Astrocyte (in vitro differentiated cells and primary cell): ENCODE data around the gene KCNK2. TPM values are rescaled to one million over a fixed set of nuclear protein-coding genes. Genes with fewer than 3 reads are reported as not detected.
A peak's percentile ranks its signal among the peaks of the same experiment; 100 is the strongest.

Experiments used
- DNase-seq: peaks from one replicate; pipeline ENCODE4 v3.0.0-alpha.2; 2010; ENCODE audit warnings: low read depth
- FAIRE-seq: peaks from 2 replicates; lab custom pipeline; 2011; peaks lifted over from hg19 to GRCh38; lab: Jason Lieb, UNC
- H2AFZ ChIP-seq: 2 replicates; pipeline ENCODE4 v1.6.0; 2012; ENCODE audit warnings: low read depth, low read length, inconsistent platforms
- H3K27ac ChIP-seq: 2 replicates; pipeline ENCODE4 v1.5.1; 2011; ENCODE audit warnings: low read depth, low read length, inconsistent platforms
- H3K27me3 ChIP-seq: 2 replicates; pipeline ENCODE4 v1.6.0; 2011; ENCODE audit warnings: low read length, inconsistent platforms; ENCODE audit not compliant: insufficient read depth
- H3K36me3 ChIP-seq: 2 replicates; pipeline ENCODE4 v1.5.1; 2011; ENCODE audit warnings: low read length, inconsistent platforms; ENCODE audit not compliant: insufficient read depth
- H3K4me1 ChIP-seq: 2 replicates; pipeline ENCODE4 v1.5.1; 2011; ENCODE audit warnings: low read length, inconsistent platforms; ENCODE audit not compliant: insufficient read depth
- H3K4me2 ChIP-seq: 2 replicates; pipeline ENCODE4 v1.6.0; 2012; ENCODE audit warnings: low read length, inconsistent platforms
- H3K4me3 ChIP-seq: 2 replicates; pipeline ENCODE4 v1.5.1; 2011; ENCODE audit warnings: low read depth, mild to moderate bottlenecking, low read length, inconsistent platforms; ENCODE audit not compliant: insufficient read depth
- H3K79me2 ChIP-seq: 2 replicates; pipeline ENCODE4 v1.6.0; 2012; ENCODE audit warnings: mild to moderate bottlenecking, low read length, inconsistent platforms; ENCODE audit not compliant: insufficient read depth
- H3K9ac ChIP-seq: 2 replicates; pipeline ENCODE4 v1.6.0; 2012; ENCODE audit warnings: mild to moderate bottlenecking, low read length, inconsistent platforms
- H3K9me3 ChIP-seq: 2 replicates; pipeline ENCODE4 v1.5.1; 2012; ENCODE audit warnings: low read depth, mild to moderate bottlenecking, low read length, inconsistent platforms; ENCODE audit not compliant: insufficient read depth
- H4K20me1 ChIP-seq: 2 replicates; pipeline ENCODE4 v1.6.0; 2012; ENCODE audit warnings: low read length, inconsistent platforms; ENCODE audit not compliant: insufficient read depth
- H3K27ac Mint-ChIP-seq: one replicate; pipeline ENCODE4 v1.8.0; 2021; ENCODE audit warnings: mild to moderate bottlenecking, mixed read lengths; ENCODE audit not compliant: unreplicated experiment
- H3K27me3 Mint-ChIP-seq: one replicate; pipeline ENCODE4 v1.8.0; 2021; ENCODE audit warnings: low read depth, mixed read lengths; ENCODE audit not compliant: unreplicated experiment
- H3K36me3 Mint-ChIP-seq: one replicate; pipeline ENCODE4 v1.8.0; 2021; ENCODE audit warnings: low read depth, mixed read lengths; ENCODE audit not compliant: unreplicated experiment
- H3K4me1 Mint-ChIP-seq: one replicate; pipeline ENCODE4 v1.8.0; 2021; ENCODE audit warnings: low read depth, mixed read lengths; ENCODE audit not compliant: unreplicated experiment
- H3K4me3 Mint-ChIP-seq: one replicate; pipeline ENCODE4 v1.8.0; 2021; ENCODE audit warnings: mild to moderate bottlenecking, moderate library complexity, mixed read lengths; ENCODE audit not compliant: unreplicated experiment
- H3K9me3 Mint-ChIP-seq: one replicate; pipeline ENCODE4 v1.8.0; 2021; ENCODE audit warnings: mild to moderate bottlenecking, mixed read lengths; ENCODE audit not compliant: unreplicated experiment
- CTCF ChIP-seq: IDR thresholded peaks from 2 replicates; pipeline ENCODE4 v1.5.1; 2011; ENCODE audit warnings: low read depth, mild to moderate bottlenecking, inconsistent platforms, low read length, moderate library complexity; ENCODE audit not compliant: insufficient read depth
- EZH2 ChIP-seq: IDR thresholded peaks from 2 replicates; pipeline ENCODE4 v1.6.1; 2012; ENCODE audit warnings: mild to moderate bottlenecking, low read length, inconsistent platforms; ENCODE audit not compliant: insufficient read depth
- total RNA-seq: library from RNA; stranded (reverse); gene quantifications from 2 replicates; pipeline ENCODE4 v1.2.1, GENCODE V29; 2021

Gene KCNK2
- total RNA-seq, 1 donor from 2014 or later: 0.16 TPM

- no peaks in the 10 kb centered on the region for H3K9me3 Mint-ChIP-seq
- H3K4me1 Mint-ChIP-seq: peaks cover 2% of the 10 kb centered on the region
- Histone ChIP-seq H3K4me2 (no peak overlapping the region), H3K9ac (no peak overlapping the region), H3K4me1 (no peaks in the 10 kb centered on the region), H3K27ac (no peak overlapping the region), H3K79me2 (no peaks in the 10 kb centered on the region), H3K9me3 (no peaks in the 10 kb centered on the region), H2AFZ (no peak overlapping the region), H4K20me1 (no peaks in the 10 kb centered on the region), H3K4me3 (no peak overlapping the region), H3K36me3 (no peaks in the 10 kb centered on the region), H3K27me3 (no peaks in the 10 kb centered on the region)
- no peaks in the 10 kb centered on the region for H3K36me3 Mint-ChIP-seq
- no peak for TF ChIP-seq CTCF
- no peak for TF ChIP-seq EZH2
- DNase-seq (no peak), FAIRE-seq (no peak)
- no peak overlapping the region for H3K4me3 Mint-ChIP-seq
- no peak overlapping the region for H3K27ac Mint-ChIP-seq
- H3K27me3 Mint-ChIP-seq: no peaks in the 10 kb centered on the region
Observed at GRCh38 chr1:215131291-215131690, 48.8 kb downstream of the KCNK2 start.

- H3K9ac ChIP-seq: no peak overlapping the region
- H2AFZ ChIP-seq: no peak overlapping the region
- no peaks in the 10 kb centered on the region for H3K9me3 ChIP-seq
- H3K36me3 Mint-ChIP-seq: no peaks in the 10 kb centered on the region
- no peaks in the 10 kb centered on the region for H3K36me3 ChIP-seq
- no peaks in the 10 kb centered on the region for H4K20me1 ChIP-seq
- H3K27me3 Mint-ChIP-seq: no peaks in the 10 kb centered on the region
- no peak overlapping the region for H3K4me3 Mint-ChIP-seq
- TF ChIP-seq CTCF (no peak), EZH2 (no peak)
- H3K9me3 Mint-ChIP-seq: no peaks in the 10 kb centered on the region
- H3K27ac Mint-ChIP-seq: no peak overlapping the region
- DNase-seq (peak; percentile 68), FAIRE-seq (peak; percentile 64)
- H3K79me2 ChIP-seq: no peaks in the 10 kb centered on the region
- H3K4me1 ChIP-seq: no peaks in the 10 kb centered on the region
- no peak overlapping the region for H3K4me3 ChIP-seq
- peaks cover 2% of the 10 kb centered on the region for H3K4me1 Mint-ChIP-seq
- no peaks in the 10 kb centered on the region for H3K27me3 ChIP-seq
- no peak overlapping the region for H3K27ac ChIP-seq
- no peak overlapping the region for H3K4me2 ChIP-seq
Observed at GRCh38 chr1:215132156-215132555, 49.6 kb downstream of the KCNK2 start.

GRCh38 chr1:215133532-215133931 is 51.0 kb downstream of the KCNK2 start:
- TF ChIP-seq CTCF (no peak), EZH2 (no peak)
- no peaks in the 10 kb centered on the region for H3K79me2 ChIP-seq
- H3K27me3 Mint-ChIP-seq: no peaks in the 10 kb centered on the region
- H2AFZ ChIP-seq: no peak overlapping the region
- FAIRE-seq (no peak), DNase-seq (no peak)
- no peak overlapping the region for H3K27ac Mint-ChIP-seq
- no peak overlapping the region for H3K4me2 ChIP-seq
- no peak overlapping the region for H3K9ac ChIP-seq
- no peaks in the 10 kb centered on the region for H3K36me3 Mint-ChIP-seq
- no peaks in the 10 kb centered on the region for H3K9me3 Mint-ChIP-seq
- no peak overlapping the region for H3K4me3 ChIP-seq
- H3K4me3 Mint-ChIP-seq: no peak overlapping the region
- no peaks in the 10 kb centered on the region for H3K27me3 ChIP-seq
- no peaks in the 10 kb centered on the region for H3K4me1 ChIP-seq
- H3K27ac ChIP-seq: no peak overlapping the region
- no peaks in the 10 kb centered on the region for H3K9me3 ChIP-seq
- H3K4me1 Mint-ChIP-seq: peaks cover 2% of the 10 kb centered on the region
- no peaks in the 10 kb centered on the region for H4K20me1 ChIP-seq
- H3K36me3 ChIP-seq: no peaks in the 10 kb centered on the region
